Dendritic cell treated with granulocyte-macrophage colony-stimulating factor and Interleukin-4, amounts not matched to agents 40 ng/mL and 50 ng/mL, for 4 days (primary cell): ENCODE results near the gene GOLGA6L10.
"Not testable (repeated sequence)": the region's sequence is repeated elsewhere in the genome, so short reads cannot be mapped to it uniquely, and the experiment has no call there.

Source experiments
- H3K27ac Mint-ChIP-seq: one replicate; pipeline ENCODE4 v1.8.0; 2022; ENCODE audit warnings: mild to moderate bottlenecking, mixed read lengths
- H3K27me3 Mint-ChIP-seq: one replicate; pipeline ENCODE4 v1.8.0; 2022; ENCODE audit warnings: mild to moderate bottlenecking, mixed read lengths
- H3K36me3 Mint-ChIP-seq: one replicate; pipeline ENCODE4 v1.8.0; 2022; ENCODE audit warnings: low read depth, mixed read lengths
- H3K4me1 Mint-ChIP-seq: one replicate; pipeline ENCODE4 v1.8.0; 2022; ENCODE audit warnings: low read depth, mixed read lengths
- H3K4me3 Mint-ChIP-seq: one replicate; pipeline ENCODE4 v1.8.0; 2022; ENCODE audit warnings: mild to moderate bottlenecking, moderate library complexity, mixed read lengths
- H3K9me3 Mint-ChIP-seq: one replicate; pipeline ENCODE4 v1.8.0; 2022; ENCODE audit warnings: mixed read lengths
- intact Hi-C: fragments of 100-400 bp; cut with micrococcal nuclease; formaldehyde crosslinking; loops from one replicate; pipeline ENCODE4 v1.15.0; 2022

Gene GOLGA6L10

GRCh38 chr15:82362790-82363189, 13.5 kb upstream of the GOLGA6L10 start:
- H3K9me3 Mint-ChIP-seq, H3K27ac Mint-ChIP-seq, H3K4me1 Mint-ChIP-seq, H3K4me3 Mint-ChIP-seq, intact Hi-C loops, H3K36me3 Mint-ChIP-seq, H3K27me3 Mint-ChIP-seq: not testable (repeated sequence)

GRCh38 chr15:82360618-82361017, 11.3 kb upstream of the GOLGA6L10 start:
- H3K36me3 Mint-ChIP-seq, H3K4me3 Mint-ChIP-seq, intact Hi-C loops, H3K27ac Mint-ChIP-seq, H3K9me3 Mint-ChIP-seq, H3K27me3 Mint-ChIP-seq, H3K4me1 Mint-ChIP-seq: not testable (repeated sequence)

- H3K36me3 Mint-ChIP-seq, H3K27ac Mint-ChIP-seq, H3K4me1 Mint-ChIP-seq, H3K9me3 Mint-ChIP-seq, intact Hi-C loops, H3K27me3 Mint-ChIP-seq, H3K4me3 Mint-ChIP-seq: not testable (repeated sequence)
Measured at GRCh38 chr15:82355055-82355454, 5.8 kb upstream of the GOLGA6L10 start.

GRCh38 chr15:82354546-82354945, 5.3 kb upstream of the GOLGA6L10 start:
- H3K36me3 Mint-ChIP-seq, H3K27ac Mint-ChIP-seq, H3K27me3 Mint-ChIP-seq, H3K9me3 Mint-ChIP-seq, H3K4me1 Mint-ChIP-seq, intact Hi-C loops, H3K4me3 Mint-ChIP-seq: not testable (repeated sequence)

DNA sequence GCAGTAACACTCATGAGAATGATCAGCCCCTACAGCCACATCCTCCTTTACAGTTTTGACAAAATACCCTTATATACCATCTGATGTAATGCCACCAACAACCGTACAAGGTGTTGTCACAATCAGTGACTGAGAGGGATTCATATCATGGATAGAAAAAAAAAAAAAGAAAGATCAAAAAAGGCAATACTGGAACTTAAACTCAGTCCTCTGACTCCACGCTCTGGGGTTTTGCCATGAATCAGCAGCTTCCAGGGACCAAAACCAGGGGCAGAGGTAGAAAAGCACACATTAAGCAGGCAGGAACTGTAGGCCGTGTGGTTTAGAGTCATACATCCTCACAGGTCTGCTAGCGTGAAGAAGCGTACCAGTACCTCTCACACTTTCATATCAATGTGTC, 1.6 kb downstream of the GOLGA6L10 start:
- H3K4me3 Mint-ChIP-seq, H3K9me3 Mint-ChIP-seq, intact Hi-C loops, H3K36me3 Mint-ChIP-seq, H3K4me1 Mint-ChIP-seq, H3K27me3 Mint-ChIP-seq, H3K27ac Mint-ChIP-seq: not testable (repeated sequence)

DNA sequence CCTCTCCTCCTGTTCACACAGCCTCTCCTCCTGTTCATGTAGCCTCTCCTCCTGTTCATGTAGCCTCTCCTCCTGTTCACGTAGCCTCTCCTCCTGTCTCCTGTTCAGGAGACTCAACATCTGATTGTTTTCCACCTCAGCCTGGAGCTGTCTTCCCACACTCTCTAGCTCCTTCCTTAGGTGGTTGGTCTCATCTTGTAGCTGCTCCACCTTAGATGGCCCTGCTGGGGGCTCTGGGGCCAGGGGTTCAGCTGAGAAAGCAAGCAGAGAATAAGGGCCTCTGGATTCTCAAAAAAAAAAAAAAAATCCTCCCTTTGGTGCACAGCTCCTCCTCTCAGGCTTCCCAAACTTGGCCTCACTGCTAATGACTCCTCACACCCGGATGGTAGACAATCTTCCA, 4.1 kb downstream of the GOLGA6L10 start:
- H3K36me3 Mint-ChIP-seq, H3K27ac Mint-ChIP-seq, intact Hi-C loops, H3K4me3 Mint-ChIP-seq, H3K4me1 Mint-ChIP-seq, H3K9me3 Mint-ChIP-seq, H3K27me3 Mint-ChIP-seq: not testable (repeated sequence)

DNA sequence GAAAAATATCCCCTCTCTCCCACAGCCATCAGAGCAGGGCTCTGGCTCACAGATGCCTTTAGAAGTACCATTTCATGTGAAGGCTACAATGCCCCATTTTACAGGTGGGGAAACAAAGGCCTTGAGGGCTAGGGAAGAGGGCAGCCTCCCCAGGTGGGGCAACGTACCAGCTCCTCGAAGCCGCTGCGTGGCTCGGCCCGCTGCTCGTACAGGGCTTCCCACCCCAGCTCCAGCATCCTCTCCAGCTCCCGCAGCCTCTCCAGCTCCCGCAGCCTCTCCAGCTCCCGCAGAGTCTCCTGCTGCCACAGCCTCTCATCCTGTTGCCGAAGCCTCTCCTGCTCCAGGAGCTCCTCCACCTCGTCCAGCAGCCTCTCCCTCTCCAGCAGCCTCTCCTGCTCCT, 4.9 kb downstream of the GOLGA6L10 start:
- intact Hi-C loops, H3K27me3 Mint-ChIP-seq, H3K27ac Mint-ChIP-seq, H3K4me1 Mint-ChIP-seq, H3K9me3 Mint-ChIP-seq, H3K4me3 Mint-ChIP-seq, H3K36me3 Mint-ChIP-seq: not testable (repeated sequence)

GRCh38 chr15:82343851-82344250, 5.4 kb downstream of the GOLGA6L10 start:
- H3K27me3 Mint-ChIP-seq, intact Hi-C loops, H3K9me3 Mint-ChIP-seq: not testable (repeated sequence)

DNA sequence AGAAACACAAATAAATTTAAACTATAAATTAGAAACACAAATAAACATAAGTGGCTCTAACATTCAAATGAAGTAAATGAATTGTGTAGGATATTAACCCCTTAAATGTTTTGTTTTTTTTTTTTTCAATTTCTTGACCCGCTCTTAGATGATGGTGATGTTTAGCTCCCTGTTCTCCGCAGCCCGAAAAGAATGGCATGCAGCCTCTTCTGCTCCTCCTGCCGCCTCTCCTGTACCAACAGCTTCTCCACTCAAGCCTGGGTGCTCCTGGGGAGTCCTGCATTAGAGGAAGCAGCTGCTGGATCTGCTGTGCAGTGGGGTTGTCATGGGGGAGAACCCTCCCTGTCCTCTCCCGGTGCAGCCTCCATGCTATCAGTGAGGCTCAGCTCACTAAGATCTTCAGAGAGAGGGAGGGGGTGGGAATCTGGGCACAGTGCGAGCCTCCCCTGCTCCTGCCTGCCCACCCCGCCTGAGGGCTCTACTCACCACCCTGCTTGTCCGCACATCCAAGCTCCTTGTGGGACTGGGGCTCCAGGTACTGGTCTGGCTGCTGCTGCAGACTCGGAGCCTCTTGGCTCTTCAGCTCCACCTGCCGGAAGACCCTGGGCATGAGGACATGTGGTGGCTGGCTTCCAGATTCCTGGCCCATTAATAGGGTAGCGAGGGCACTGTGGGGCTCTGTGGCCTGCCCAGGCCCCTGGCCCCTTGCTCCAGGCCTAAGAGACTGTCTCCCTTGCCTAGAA, 6.5 kb downstream of the GOLGA6L10 start:
- H3K9me3 Mint-ChIP-seq, H3K27ac Mint-ChIP-seq, H3K27me3 Mint-ChIP-seq, H3K4me1 Mint-ChIP-seq, H3K36me3 Mint-ChIP-seq, intact Hi-C loops, H3K4me3 Mint-ChIP-seq: not testable (repeated sequence)

More at GRCh38 chr15:82343851-82344250, 5.4 kb downstream of the GOLGA6L10 start:
- not testable (repeated sequence) for H3K4me3 Mint-ChIP-seq, H3K27ac Mint-ChIP-seq, H3K36me3 Mint-ChIP-seq, H3K4me1 Mint-ChIP-seq

GRCh38 chr15:82338573-82338972, 10.7 kb downstream of the GOLGA6L10 start:
- H3K27me3 Mint-ChIP-seq, H3K36me3 Mint-ChIP-seq, intact Hi-C loops, H3K9me3 Mint-ChIP-seq, H3K27ac Mint-ChIP-seq, H3K4me1 Mint-ChIP-seq, H3K4me3 Mint-ChIP-seq: not testable (repeated sequence)

- H3K36me3 Mint-ChIP-seq, H3K27ac Mint-ChIP-seq, H3K4me3 Mint-ChIP-seq, intact Hi-C loops, H3K4me1 Mint-ChIP-seq, H3K27me3 Mint-ChIP-seq, H3K9me3 Mint-ChIP-seq: not testable (repeated sequence)
Measured at GRCh38 chr15:82338053-82338452, 11.2 kb downstream of the GOLGA6L10 start.

DNA sequence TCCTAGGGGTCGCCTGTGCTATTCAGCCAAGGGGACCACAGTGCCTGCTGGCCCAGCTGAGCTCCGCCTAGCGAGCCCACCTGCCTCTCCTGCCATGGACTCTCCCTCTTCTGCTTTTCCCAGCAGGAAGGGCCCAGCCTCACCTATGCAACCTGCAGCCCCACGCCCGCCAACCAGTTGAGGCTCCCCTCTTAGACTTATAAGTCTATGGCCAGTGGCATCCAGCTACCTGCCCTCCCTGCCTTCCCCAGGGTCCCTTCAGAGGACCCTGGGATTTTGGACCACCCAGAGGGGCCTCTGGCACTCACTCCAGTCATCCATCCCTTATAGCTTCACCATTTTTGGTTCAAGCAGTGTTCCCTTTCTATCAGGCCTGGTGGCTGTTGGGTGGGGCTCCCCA, 12.2 kb downstream of the GOLGA6L10 start:
- H3K27ac Mint-ChIP-seq, H3K9me3 Mint-ChIP-seq, H3K36me3 Mint-ChIP-seq, H3K4me3 Mint-ChIP-seq, H3K4me1 Mint-ChIP-seq, intact Hi-C loops, H3K27me3 Mint-ChIP-seq: not testable (repeated sequence)

GRCh38 chr15:82336180-82336647, 13.1 kb downstream of the GOLGA6L10 start:
- H3K4me1 Mint-ChIP-seq, H3K27ac Mint-ChIP-seq, H3K9me3 Mint-ChIP-seq, H3K36me3 Mint-ChIP-seq, intact Hi-C loops, H3K27me3 Mint-ChIP-seq: not testable (repeated sequence)
- H3K4me3 Mint-ChIP-seq = peak overlapping the region; percentile 17

- H3K9me3 Mint-ChIP-seq, H3K27ac Mint-ChIP-seq, H3K36me3 Mint-ChIP-seq, H3K4me3 Mint-ChIP-seq, H3K4me1 Mint-ChIP-seq, H3K27me3 Mint-ChIP-seq, intact Hi-C loops: not testable (repeated sequence)
Measured at GRCh38 chr15:82335006-82335405, 14.3 kb downstream of the GOLGA6L10 start.

DNA sequence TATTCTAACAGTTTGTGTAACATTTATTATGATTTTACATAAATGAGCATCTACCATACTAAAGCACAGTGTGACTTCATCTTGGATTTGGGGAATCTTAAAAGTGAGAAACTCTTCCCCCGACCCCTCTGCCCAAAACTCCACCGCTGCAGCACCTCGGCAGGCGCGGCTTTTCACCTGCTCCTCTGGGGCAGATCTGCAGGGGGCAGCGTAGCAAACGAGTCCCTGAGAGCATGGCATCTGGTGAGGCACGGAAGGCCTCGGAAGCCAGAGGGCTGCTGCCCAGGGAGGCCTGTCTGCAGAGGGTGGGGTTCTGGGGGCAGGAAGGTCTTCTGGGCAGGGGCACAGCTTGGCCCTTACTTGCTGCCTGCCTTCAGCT, 14.7 kb downstream of the GOLGA6L10 start:
- intact Hi-C loops, H3K27ac Mint-ChIP-seq, H3K4me3 Mint-ChIP-seq, H3K9me3 Mint-ChIP-seq, H3K36me3 Mint-ChIP-seq, H3K4me1 Mint-ChIP-seq, H3K27me3 Mint-ChIP-seq: not testable (repeated sequence)
